GM19023 (cell line): Measurements from ENCODE around the gene KCTD15.

Experiments
- ATAC-seq: cut with Tn5 transposase; IDR thresholded peaks from one replicate; pipeline ENCODE4 v1.9.1; 2021; ENCODE audit warnings: mild to moderate bottlenecking, moderate library complexity; ENCODE audit not compliant: unreplicated experiment

The KCTD15 gene

DNA sequence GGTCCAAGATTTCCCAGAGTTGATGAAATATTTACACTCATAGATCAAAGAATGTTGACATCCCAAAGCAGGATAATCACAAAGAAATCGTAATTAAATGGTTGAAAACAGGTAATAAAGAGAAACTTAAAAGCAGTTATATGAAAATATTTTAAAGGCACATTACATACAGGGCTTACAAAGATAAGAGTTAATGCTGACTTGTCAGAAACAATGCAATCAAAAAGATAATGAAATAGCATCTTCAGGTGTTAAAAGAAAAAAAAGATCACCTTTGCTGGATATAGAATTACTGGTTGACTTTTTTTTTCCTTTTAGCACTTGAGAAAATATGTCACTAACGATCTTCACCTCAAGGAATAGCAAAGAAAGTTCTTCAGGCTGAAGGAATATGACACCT is 48.8 kb downstream of the KCTD15 start:
- ATAC-seq, result no peak

DNA sequence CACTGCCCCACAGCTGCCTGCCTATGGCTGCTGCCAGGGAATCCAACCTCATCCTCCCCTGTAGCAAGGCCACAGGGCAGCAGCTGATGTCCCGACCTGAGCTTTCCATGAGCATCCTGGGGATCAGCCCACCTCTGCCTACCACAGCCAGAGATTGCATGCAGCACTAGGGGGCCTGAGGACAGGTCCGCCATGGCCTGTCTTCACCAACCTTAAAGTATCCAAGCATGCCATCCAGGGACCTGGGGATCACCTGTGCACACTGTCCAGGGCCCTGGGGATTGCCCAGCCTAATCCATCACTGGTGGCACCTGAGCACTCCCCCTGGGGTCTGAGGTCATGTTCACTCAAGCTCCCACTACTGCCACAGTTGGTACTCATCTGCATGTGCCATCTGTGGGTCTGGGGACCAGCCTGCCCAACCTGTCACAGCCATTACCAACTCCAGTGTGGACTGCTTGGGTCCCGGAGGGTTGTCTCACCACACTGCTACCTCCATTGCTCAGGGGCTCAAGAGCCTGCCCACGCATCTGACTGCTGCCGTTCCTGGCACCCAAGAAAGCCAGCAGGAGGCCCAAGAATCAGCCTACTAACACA is 53.0 kb downstream of the KCTD15 start:
- no peak for ATAC-seq

- ATAC-seq, result no peak
Observed at GRCh38 chr19:33859016-33859415, 62.3 kb downstream of the KCTD15 start.

GRCh38 chr19:33860312-33861090 is 63.8 kb downstream of the KCTD15 start:
- ATAC-seq, result no peak

DNA sequence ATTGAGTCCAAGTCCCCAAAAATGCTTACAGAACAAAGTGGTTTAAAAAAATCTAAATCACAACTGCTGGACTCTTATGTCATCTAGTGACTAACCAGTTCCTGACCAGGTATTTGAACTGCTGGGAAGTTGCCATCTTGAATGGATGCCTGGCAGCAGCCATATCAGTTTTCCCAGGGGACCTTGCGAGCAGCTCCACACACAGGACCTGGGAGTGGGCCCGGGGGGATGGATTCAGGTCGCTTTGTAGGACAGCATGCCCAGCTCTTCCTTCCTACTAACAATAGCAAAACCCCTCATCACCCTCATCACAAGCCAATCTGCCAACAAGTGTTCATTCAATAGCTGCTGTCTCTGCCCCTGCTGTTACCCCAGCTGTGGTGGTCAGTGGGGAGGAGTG is 65.3 kb downstream of the KCTD15 start:
- no peak for ATAC-seq

GRCh38 chr19:33862981-33863380 is 66.3 kb downstream of the KCTD15 start:
- no peak for ATAC-seq

DNA sequence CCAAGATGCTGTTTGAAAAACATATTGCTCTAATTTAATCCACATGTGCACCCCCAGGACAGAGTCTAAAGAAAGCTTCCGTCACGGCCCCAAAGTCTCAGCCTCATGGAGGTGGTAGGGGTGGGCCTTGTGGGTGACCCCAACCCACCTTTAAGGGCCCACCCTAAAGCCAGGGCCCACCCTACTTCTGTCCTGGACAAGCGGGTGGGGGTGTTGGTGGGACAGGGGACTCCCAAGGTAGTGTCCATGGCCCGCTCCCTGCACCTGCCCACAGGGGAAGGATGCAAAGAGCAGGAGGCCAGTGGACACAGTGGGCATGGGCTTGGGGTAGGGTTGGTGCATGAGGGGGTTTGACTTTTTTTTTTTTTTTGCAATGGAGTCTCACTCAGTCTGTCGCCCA is 66.8 kb downstream of the KCTD15 start:
- no peak for ATAC-seq

- ATAC-seq, result no peak
Observed at GRCh38 chr19:33864311-33864850, 67.7 kb downstream of the KCTD15 start.

DNA sequence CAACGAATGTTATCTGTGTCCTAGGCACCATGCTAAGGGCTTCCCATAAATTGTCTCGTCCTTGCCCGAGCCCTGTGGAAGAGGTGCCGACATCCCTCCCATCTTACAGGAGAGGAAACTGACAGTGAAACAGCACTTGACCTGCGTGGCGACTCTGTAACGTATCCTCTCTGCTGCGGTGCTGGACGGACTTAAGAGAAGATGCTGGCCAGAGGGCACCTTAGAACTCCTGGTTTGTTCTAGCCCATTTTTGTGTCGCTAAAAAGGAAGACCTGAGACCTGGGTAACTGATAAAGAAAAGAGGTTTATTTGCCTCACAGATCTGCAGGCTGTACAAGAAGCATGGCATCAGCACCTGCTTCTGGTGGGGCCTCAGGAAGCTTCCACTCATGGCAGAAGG is 68.6 kb downstream of the KCTD15 start:
- no peak for ATAC-seq
